Esophagus (tissue), 2 donors: ENCODE results near the gene VPS52. TPM values are rescaled to one million over a fixed set of nuclear protein-coding genes. Genes with fewer than 3 reads are reported as not detected.
A peak's percentile ranks its signal among the peaks of the same experiment; 100 is the strongest.

Experiments used
- H3K27ac ChIP-seq, 2 donors: one replicate each; pipeline ENCODE4 v1.5.1; 2013; ENCODE audit warnings: low read depth in 2 of 2, mild to moderate bottlenecking in 2 of 2, inconsistent platforms in 1 of 2, low read length in 1 of 2, moderate library complexity in 1 of 2
- H3K27me3 ChIP-seq, 2 donors: one replicate each; pipeline ENCODE4 v1.6.1; 2013; ENCODE audit warnings: low read length in 2 of 2, control low read depth in 1 of 2, mild to moderate bottlenecking in 1 of 2; ENCODE audit not compliant: insufficient read depth in 2 of 2, control insufficient read depth in 1 of 2
- H3K36me3 ChIP-seq, 2 donors: one replicate each; pipeline ENCODE4 v1.6.1; 2013; ENCODE audit warnings: low read length in 1 of 2; ENCODE audit not compliant: control insufficient read depth in 2 of 2, insufficient read depth in 2 of 2
- H3K4me1 ChIP-seq, 2 donors: one replicate each; pipeline ENCODE4 v1.6.1; 2013; ENCODE audit warnings: low read length in 1 of 2; ENCODE audit not compliant: control insufficient read depth in 2 of 2, insufficient read depth in 2 of 2
- H3K4me3 ChIP-seq, 2 donors: one replicate each; pipeline ENCODE4 v1.5.1; 2013; ENCODE audit warnings: low read length in 2 of 2, mild to moderate bottlenecking in 2 of 2, low read depth in 1 of 2, moderate library complexity in 1 of 2
- H3K9me3 ChIP-seq, 2 donors: one replicate each; pipeline ENCODE4 v1.6.1; 2013; ENCODE audit warnings: mild to moderate bottlenecking in 2 of 2, low read depth in 1 of 2, low read length in 1 of 2, moderate library complexity in 1 of 2; ENCODE audit not compliant: control insufficient read depth in 2 of 2, insufficient read depth in 1 of 2
- WGBS, 2 donors: extraction: QIAGEN DNeasy Blood & Tissue Kit; methylation state at CpG; one replicate each; pipeline ENCODE4 v1.1.7; 2013; 5-methylcytosine and 5-hydroxymethylcytosine counted together
- polyA plus RNA-seq, 2 donors: library from polyadenylated mRNA; stranded (reverse); fragments of 200-250 nt; gene quantifications; one replicate each; pipeline ENCODE4 v1.2.3, GENCODE V29; 2013
- donor health status: healthy with polysubstance abuse.
- donor health status: Bipolar disorder and iron deficiency.

VPS52 gene
- polyA plus RNA-seq, 2 donors = 44.9 to 48.9 TPM

- Histone ChIP-seq H3K36me3 (peaks cover 0 to 13% of the 10 kb centered on the region in 2 donors), H3K9me3 (no peaks in the 10 kb centered on the region), H3K27ac (peak within 1 kb of the TSS; percentile 92 to 97), H3K4me1 (peaks cover 10 to 14% of the 10 kb centered on the region in 2 donors), H3K4me3 (peak within 1 kb of the TSS; percentile 63 to 81), H3K27me3 (no peaks in the 10 kb centered on the region)
- WGBS, 2 donors = 1% methylated on average over 60 to 86 of the region's 86 CpGs
Observed at GRCh38 chr6:33208091-33208967, 63.3 kb downstream of the VPS52 start, which contains the start of gene RING1. RING1 (plus strand) TSS chr6:33208500; CDS start chr6:33208823, 323 bp downstream.

- 1% methylated on average over 29 of the region's 29 CpGs for WGBS, 2 donors
- Histone ChIP-seq H3K4me1 (peaks cover 8 to 10% of the 10 kb centered on the region in 2 donors), H3K9me3 (no peaks in the 10 kb centered on the region)
Observed at GRCh38 chr6:33207552-33208090, 64.1 kb downstream of the VPS52 start.

GRCh38 chr6:33206864-33207551, 64.7 kb downstream of the VPS52 start:
- 26 to 27% methylated on average over 13 to 20 of the region's 20 CpGs for WGBS, 2 donors
- H3K4me3 ChIP-seq = peak overlapping the region in 1 of 2 donors; percentile 81
- H3K4me1 ChIP-seq = peaks cover 10 to 11% of the 10 kb centered on the region in 2 donors
- H3K36me3 ChIP-seq = peaks cover 5 to 23% of the 10 kb centered on the region in 2 donors
- H3K27me3 ChIP-seq = no peaks in the 10 kb centered on the region
- H3K27ac ChIP-seq = peak overlapping the region in 1 of 2 donors; percentile 56
- no peaks in the 10 kb centered on the region for H3K9me3 ChIP-seq

More at GRCh38 chr6:33207552-33208090, 64.1 kb downstream of the VPS52 start:
- H3K4me3 ChIP-seq = peak overlapping the region; percentile 63 to 81
- H3K27ac ChIP-seq = peak overlapping the region; percentile 92 to 97
- peaks cover 5 to 17% of the 10 kb centered on the region in 2 donors for H3K36me3 ChIP-seq
- no peaks in the 10 kb centered on the region for H3K27me3 ChIP-seq

- Histone ChIP-seq H3K27ac (peak overlapping the region in 1 of 2 donors; percentile 56), H3K9me3 (no peaks in the 10 kb centered on the region), H3K4me1 (peaks cover 15 to 18% of the 10 kb centered on the region in 2 donors), H3K36me3 (peaks cover 5 to 25% of the 10 kb centered on the region in 2 donors), H3K4me3 (no peak overlapping the region), H3K27me3 (no peaks in the 10 kb centered on the region)
- WGBS, 2 donors = 83 to 85% methylated on average over 3 of the region's 3 CpGs
Observed at GRCh38 chr6:33206027-33206863, 65.4 kb downstream of the VPS52 start.

GRCh38 chr6:33205191-33206026, 66.3 kb downstream of the VPS52 start:
- Histone ChIP-seq H3K36me3 (peaks cover 5 to 25% of the 10 kb centered on the region in 2 donors), H3K4me3 (peak overlapping the region; percentile 77 to 92), H3K27me3 (no peaks in the 10 kb centered on the region), H3K4me1 (peaks cover 15 to 20% of the 10 kb centered on the region in 2 donors), H3K27ac (peak overlapping the region; percentile 48 to 81), H3K9me3 (no peaks in the 10 kb centered on the region)
- 31 to 33% methylated on average over 17 of the region's 17 CpGs for WGBS, 2 donors

- 1% methylated on average over 44 to 48 of the region's 48 CpGs for WGBS, 2 donors
Observed at GRCh38 chr6:33204415-33205190, 67.1 kb downstream of the VPS52 start, which contains the start of gene HSD17B8. HSD17B8 (plus strand) TSS chr6:33204655; CDS start chr6:33204669, 14 bp downstream.

GRCh38 chr6:33204165-33204414, 67.6 kb downstream of the VPS52 start:
- H3K4me1 ChIP-seq = peaks cover 17 to 22% of the 10 kb centered on the region in 2 donors

More at GRCh38 chr6:33204415-33205190, 67.1 kb downstream of the VPS52 start, which contains the start of gene HSD17B8:
- Histone ChIP-seq H3K4me1 (peaks cover 15 to 20% of the 10 kb centered on the region in 2 donors), H3K36me3 (peaks cover 5 to 18% of the 10 kb centered on the region in 2 donors), H3K27ac (peak within 1 kb of the TSS; percentile 48 to 81), H3K9me3 (no peaks in the 10 kb centered on the region), H3K27me3 (no peaks in the 10 kb centered on the region), H3K4me3 (peak within 1 kb of the TSS; percentile 77 to 92)

More at GRCh38 chr6:33204165-33204414, 67.6 kb downstream of the VPS52 start:
- no peak overlapping the region for H3K27ac ChIP-seq
- H3K9me3 ChIP-seq = no peaks in the 10 kb centered on the region
- WGBS, 2 donors = 3 to 5% methylated on average over 4 of the region's 4 CpGs
- peak overlapping the region; percentile 77 to 92 for H3K4me3 ChIP-seq
- no peaks in the 10 kb centered on the region for H3K27me3 ChIP-seq
- peaks cover 5 to 18% of the 10 kb centered on the region in 2 donors for H3K36me3 ChIP-seq
